HG03095 (cell line): ENCODE measurements around the gene DGKE.

Experiments
- ATAC-seq: cut with Tn5 transposase; IDR thresholded peaks from one replicate; pipeline ENCODE4 v1.9.1; 2021; ENCODE audit warnings: moderate library complexity; ENCODE audit not compliant: unreplicated experiment

Gene DGKE

DNA sequence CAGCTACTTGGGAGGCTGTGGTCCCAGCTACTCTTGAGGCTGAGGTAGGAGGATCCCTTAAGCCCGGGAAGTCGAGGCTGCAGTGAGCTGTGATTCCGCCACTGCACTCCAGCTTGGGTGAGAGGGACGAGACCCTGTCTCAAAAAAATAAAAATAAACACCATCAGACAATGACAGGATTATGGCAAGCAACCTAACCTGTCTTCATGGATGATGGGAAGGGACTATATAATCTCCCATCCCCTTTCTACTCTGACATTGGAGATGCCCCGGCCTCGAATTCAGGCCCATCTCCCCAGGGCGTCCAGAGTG lies 79.0 kb downstream of the DGKE start:
- ATAC-seq: no peak

DNA sequence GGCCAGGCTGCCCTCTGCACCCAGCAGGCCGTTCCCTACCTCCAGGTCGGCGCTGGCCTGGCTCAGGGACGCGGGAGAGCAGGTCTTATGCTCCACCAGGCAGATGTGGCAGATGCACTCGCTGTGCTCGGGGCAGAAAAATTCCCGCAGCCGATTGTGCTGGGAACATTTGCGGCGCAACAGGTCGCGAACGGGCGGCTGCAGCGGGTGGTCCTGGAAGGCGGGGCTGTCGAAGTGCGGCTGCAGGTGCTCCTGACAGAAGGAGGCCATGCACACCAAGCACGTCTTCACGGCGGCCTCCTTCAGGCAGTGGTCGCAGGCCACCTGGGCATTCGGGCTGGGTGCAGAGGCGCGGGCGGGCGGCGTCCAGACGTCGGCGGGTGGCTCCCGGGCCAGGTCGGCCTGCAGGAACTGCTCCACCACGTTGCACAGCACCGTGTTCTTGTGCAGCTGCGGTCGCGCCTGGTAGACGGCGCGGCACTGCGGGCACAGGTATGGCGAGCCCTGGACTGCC lies 79.5 kb downstream of the DGKE start:
- peak; percentile 14 for ATAC-seq

DNA sequence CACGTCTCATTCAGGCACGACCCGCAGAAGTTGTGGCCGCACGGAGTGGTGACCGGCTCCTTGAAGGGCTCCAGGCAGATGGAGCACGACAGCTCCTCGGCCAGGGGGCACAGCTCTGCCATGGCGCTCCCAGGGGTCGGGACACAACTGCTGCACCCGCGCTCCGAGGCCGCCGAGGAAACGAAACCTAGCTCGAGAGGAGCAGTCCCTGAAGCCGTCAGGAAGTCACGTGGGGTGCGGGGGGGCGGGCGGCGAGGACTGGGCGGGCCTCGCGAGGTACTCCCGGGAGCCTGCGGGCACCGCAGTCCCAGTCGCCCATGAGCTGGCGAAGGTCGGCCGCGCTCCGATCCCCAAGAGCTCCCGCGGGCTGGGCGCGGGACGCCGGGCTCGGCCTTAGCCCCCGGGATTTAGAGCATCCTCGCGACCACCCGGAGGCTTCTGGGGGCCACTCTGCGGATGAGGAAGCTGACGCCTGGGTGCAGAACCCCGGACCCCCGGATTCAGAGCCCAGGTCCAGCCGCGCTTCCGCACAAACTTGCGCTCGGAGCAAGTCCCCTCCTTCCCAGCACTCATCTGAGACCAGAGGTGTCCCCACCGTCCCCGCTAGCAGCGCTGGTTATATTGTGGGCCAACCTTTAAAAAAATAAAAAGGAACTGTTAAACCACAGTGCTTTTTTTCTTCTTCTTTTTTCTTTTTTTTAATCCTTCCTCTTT lies 80.1 kb downstream of the DGKE start, which contains the start of gene TRIM25:
TSS of gene TRIM25 (minus strand) at position 183 of the 714 bp plus-strand sequence. CDS start at position 122, 61 bp downstream.
- ATAC-seq: peak; percentile 56

DNA sequence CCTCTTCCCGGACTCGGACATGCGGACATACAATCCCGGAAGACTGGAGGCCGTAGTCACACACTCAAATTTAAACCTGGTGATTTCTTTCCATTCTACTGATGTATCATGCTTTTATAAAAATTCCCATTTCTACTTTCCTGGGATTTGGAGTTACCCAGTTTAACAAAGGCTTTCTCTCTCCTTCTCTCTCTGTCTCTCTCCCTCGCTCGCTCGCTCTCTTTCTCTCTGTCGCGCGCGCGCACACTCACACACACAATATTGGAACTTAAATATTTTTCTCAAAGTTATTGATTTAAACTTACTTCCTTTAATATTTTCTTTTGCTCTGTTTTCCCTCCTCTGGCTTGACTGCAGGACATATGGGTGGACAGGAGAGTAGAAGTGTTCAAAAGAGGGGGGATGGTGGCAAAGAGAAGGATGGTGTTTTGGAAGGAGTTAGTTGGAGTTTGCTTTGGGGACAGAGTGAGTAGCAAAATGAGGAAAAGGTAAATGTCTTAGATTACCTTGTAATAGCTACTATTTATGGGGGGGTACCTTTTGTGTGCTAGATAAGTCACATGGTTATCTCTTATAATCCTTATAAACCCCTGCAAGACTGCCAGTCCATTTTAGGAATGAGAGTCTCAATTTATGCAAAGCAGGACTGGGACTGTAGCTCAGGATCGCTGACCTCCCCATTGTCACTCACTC lies 80.8 kb downstream of the DGKE start:
- no peak for ATAC-seq

DNA sequence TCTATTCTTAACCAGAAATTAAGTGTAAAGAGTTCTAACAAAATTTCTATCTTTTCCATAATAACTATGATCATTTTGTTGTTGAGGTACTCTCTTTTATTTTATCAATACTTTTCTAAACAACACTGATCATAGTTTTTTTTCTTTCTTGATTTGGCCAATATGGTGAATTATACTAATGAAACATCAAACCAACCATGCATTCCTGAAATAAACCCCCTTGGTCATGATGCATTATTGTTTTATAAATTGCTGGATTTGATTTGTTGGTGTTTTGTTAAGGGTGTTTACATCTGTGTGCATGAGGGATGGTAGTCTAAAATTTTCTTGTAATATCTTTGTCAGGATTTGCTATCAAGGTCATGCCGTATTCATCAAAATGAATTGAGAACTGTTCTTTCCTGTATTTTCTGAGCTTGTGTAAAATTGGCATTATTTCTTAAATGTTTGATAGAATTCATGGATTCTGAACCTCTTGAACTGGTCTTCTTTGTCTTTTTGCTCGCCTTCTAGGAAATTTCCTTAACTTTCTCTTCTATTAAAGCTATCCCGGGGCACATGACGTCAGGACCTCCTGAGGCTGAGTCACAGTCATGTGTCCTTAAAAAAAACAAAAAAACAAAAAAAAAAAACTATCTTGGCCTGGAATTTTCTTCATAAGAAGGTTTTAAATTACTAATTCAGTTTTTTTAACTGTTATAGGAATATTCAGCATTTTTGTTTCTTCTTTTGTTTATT lies 83.8 kb downstream of the DGKE start:
- no peak for ATAC-seq

DNA sequence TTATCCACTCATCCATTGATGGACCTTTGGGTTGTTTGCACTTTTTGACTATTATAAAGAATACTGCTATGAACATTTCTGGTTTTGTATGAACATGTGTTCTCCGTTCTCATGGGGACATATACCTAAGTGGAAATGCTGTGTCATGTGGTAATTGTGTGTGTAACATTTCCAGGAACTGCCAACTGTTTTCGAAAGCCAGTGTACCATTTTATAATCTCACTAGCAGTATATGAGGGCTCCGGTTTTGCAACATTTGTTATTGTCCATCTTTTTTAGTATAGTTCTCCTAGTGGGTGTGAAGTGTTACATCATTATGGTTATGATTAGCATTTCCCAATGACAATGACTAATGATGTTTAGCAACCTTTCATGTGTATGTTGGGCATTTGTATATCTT lies 85.0 kb downstream of the DGKE start:
- ATAC-seq: no peak
